ENCODE measurements around the gene BOLA1.
A peak's percentile ranks its signal among the peaks of the same experiment; 100 is the strongest.

DNA sequence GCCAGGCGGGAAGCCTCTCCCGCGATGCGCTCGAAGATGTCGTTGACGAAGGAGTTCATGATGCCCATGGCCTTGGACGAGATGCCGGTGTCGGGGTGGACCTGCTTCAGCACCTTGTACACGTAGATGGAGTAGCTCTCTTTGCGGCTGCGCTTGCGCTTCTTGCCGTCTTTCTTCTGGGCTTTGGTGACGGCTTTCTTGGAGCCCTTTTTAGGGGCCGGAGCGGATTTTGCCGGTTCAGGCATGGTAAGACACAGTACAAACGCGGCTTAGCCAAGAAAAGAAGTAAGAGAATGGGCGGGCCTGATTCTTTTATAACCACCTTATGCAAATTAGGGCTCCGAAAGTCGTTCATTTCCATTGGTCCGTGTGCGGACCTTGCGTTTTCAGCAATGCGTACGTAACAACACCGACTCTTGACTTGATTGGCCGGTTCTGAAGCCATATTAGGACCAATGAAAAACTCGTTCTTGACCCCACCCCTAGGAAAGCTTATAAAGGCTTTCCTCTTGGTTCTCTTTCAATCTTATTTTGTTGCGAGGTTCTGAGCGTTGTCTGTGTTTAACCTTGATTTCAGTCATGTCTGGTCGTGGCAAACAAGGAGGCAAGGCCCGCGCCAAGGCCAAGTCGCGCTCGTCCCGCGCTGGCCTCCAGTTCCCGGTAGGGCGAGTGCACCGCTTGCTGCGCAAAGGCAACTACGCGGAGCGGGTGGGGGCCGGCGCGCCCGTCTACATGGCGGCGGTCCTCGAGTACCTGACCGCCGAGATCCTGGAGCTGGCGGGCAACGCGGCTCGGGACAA is 12.8 kb upstream of the BOLA1 start:
- TF ChIP-seq, protein P1, sequence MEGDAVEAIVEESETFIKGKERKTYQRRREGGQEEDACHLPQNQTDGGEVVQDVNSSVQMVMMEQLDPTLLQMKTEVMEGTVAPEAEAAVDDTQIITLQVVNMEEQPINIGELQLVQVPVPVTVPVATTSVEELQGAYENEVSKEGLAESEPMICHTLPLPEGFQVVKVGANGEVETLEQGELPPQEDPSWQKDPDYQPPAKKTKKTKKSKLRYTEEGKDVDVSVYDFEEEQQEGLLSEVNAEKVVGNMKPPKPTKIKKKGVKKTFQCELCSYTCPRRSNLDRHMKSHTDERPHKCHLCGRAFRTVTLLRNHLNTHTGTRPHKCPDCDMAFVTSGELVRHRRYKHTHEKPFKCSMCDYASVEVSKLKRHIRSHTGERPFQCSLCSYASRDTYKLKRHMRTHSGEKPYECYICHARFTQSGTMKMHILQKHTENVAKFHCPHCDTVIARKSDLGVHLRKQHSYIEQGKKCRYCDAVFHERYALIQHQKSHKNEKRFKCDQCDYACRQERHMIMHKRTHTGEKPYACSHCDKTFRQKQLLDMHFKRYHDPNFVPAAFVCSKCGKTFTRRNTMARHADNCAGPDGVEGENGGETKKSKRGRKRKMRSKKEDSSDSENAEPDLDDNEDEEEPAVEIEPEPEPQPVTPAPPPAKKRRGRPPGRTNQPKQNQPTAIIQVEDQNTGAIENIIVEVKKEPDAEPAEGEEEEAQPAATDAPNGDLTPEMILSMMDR (IDR thresholded peaks at IDR 0.05): no peak
- TF ChIP-seq POLR2A (IDR thresholded peaks at IDR 0.05): peak; percentile 99
